AG09319 (cell line): ENCODE measurements around the gene NELL1.

Source experiments
- DNase-seq: peaks from one replicate; pipeline ENCODE4 v3.0.0-alpha.2; 2010; ENCODE audit warnings: low read depth; ENCODE audit errors: extremely low read depth
- TF ChIP-seq, protein P1 (sequence below): IDR thresholded peaks from 2 replicates; pipeline ENCODE4 v1.5.1; 2011; ENCODE audit warnings: low read depth, mild to moderate bottlenecking, inconsistent platforms, low read length, moderate library complexity

Gene NELL1

DNA sequence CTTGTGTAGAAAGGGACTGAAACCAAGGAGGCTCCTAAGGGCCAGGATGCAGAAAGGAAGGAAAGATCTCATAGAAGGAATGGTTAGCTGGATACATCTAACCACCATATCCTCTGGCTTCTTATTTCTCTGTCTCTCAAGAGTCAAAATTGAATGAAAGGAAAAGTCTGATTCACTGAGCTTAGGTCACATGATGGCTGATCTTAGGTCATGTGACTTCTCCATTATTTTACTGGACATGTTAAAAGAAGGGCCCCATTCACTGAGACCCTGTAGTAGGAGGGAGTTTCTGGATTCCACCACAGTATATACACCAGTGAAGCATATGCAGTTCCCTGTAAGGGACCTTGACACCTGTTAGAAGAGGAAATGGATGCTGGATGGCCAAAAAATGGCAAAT, 516.6 kb downstream of the NELL1 start:
- no peak for DNase-seq
- TF ChIP-seq, protein P1, sequence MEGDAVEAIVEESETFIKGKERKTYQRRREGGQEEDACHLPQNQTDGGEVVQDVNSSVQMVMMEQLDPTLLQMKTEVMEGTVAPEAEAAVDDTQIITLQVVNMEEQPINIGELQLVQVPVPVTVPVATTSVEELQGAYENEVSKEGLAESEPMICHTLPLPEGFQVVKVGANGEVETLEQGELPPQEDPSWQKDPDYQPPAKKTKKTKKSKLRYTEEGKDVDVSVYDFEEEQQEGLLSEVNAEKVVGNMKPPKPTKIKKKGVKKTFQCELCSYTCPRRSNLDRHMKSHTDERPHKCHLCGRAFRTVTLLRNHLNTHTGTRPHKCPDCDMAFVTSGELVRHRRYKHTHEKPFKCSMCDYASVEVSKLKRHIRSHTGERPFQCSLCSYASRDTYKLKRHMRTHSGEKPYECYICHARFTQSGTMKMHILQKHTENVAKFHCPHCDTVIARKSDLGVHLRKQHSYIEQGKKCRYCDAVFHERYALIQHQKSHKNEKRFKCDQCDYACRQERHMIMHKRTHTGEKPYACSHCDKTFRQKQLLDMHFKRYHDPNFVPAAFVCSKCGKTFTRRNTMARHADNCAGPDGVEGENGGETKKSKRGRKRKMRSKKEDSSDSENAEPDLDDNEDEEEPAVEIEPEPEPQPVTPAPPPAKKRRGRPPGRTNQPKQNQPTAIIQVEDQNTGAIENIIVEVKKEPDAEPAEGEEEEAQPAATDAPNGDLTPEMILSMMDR: no peak

DNA sequence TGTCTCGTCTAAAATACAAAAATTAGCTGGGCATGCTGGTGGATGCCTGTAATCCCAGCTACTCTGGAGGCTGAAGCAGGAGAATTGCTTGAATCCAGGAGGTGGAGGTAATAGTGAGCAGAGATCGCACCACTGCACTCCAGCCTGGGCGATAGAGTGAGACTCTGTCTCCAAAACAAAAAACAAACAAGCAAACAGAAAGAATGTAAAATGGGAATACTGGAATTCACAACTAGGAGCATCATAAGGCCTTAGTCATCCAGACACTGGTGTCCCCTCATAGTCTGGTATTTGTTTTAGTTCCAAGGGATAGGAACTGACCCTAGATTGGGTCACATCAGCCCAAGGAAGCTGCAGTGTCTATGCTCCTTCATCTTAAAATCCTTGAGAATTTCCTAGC, 520.8 kb downstream of the NELL1 start:
- no peak for DNase-seq
- TF ChIP-seq, protein P1: no peak

DNA sequence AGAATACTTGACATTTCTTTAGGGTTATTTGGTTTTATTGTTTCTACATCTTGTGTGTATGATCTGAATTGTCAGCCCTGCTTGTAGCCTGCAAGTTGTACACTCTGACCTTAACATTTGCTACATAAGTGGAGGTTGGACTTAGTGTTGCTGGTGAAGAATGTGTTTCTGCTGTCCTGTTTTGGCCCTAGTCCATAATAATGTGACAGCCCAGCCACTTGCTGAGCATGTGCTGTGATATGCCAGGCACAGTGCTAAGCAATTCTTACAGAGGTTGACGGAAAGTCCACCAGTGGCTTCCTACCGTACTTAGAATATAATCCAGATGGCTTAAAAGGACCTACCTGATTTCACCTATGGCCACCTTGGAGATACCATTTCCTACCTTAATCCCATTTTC, 526.6 kb downstream of the NELL1 start:
- TF ChIP-seq, protein P1: no peak

DNA sequence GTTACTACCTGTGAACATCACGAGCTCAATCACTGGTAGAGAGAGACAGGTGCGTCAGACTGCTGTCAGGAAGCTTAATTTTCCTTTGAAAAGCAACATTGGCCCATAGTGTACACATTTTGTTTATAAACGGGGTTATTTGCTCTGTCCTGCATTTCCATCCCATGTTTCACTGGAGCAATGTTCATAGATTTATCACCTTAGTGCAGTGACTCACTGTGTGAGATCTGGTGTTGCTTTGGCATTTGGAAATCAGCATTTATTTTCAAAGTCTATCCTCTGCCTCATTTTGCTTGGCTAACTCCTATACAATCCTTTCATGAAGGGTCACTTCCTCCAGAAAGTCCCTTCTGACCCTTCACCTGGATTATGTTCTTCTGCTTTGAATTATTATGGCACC, 529.1 kb downstream of the NELL1 start:
- TF ChIP-seq, protein P1: no peak
- no peak for DNase-seq

More for the DNA sequence above, 526.6 kb downstream of the NELL1 start:
- no peak for DNase-seq

DNA sequence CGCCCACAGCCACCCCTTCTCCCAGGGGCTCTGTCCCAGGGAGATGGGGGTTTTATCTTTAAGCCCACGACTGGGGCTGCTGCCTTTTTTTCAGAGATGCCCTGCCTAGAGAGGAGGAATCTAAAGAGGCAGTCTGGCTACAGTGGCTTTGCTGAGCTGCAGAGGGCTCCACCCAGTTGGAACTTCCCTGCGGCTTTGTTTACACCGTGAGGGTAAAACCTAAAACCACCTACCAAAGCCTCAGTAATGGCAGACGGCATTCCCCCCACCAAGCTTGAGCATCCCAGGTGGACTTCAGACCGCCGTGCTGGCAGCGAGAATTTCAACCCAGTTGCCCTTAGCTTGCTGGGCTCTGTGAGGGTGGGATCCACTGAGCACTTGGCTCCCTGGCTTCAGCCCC, 535.8 kb downstream of the NELL1 start:
- TF ChIP-seq, protein P1: no peak
- no peak for DNase-seq

DNA sequence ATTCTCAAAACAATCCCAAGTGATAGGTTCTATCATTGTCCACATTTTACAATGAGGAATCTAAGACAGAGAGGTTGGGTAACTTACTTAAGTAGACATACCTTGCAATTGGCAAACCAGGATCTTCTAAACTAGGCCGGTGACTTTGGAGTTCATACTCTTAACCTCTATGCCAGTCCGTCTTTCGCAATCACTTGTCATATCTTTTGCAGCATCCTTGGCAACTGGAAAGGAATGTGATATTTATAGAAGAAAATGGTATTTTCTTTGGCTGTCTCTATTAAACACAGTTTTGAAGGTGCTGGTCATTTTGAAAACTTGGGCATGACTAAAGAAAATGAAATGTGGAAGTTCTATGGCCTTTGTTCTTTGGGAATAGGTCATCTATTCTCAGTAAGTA, 556.5 kb downstream of the NELL1 start:
- DNase-seq: no peak

DNA sequence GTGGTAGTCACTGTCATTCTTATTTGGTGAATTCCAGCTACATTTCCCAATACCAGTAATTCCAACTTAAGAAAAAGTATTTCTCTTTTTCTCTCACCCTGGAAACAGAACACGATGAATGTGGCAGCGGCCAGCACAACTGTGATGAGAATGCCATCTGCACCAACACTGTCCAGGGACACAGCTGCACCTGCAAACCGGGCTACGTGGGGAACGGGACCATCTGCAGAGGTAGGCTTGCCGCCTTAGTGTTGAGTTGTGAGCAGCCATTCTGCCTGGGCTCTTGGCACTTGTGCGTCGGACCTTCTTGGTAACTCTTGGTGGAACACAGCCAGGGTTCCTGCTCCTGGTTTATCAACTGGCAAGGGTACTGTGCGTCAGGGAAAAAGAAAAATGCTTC, 559.8 kb downstream of the NELL1 start:
- TF ChIP-seq, protein P1: no peak
- no peak for DNase-seq

More for the DNA sequence above, 556.5 kb downstream of the NELL1 start:
- TF ChIP-seq, protein P1: no peak
